C4-2B (cell line): ENCODE data around the gene NEDD4L.

Experiments used
- CTCF ChIP-seq: fragments of 450-650 bp; conservative IDR thresholded peaks from 2 replicates; pipeline ENCODE4 v1.5.1; 2017; ENCODE audit warnings: mild to moderate bottlenecking
- ZFX ChIP-seq: fragments of 450-650 bp; IDR thresholded peaks from 2 replicates; pipeline ENCODE4 v1.6.1; 2017

DNA sequence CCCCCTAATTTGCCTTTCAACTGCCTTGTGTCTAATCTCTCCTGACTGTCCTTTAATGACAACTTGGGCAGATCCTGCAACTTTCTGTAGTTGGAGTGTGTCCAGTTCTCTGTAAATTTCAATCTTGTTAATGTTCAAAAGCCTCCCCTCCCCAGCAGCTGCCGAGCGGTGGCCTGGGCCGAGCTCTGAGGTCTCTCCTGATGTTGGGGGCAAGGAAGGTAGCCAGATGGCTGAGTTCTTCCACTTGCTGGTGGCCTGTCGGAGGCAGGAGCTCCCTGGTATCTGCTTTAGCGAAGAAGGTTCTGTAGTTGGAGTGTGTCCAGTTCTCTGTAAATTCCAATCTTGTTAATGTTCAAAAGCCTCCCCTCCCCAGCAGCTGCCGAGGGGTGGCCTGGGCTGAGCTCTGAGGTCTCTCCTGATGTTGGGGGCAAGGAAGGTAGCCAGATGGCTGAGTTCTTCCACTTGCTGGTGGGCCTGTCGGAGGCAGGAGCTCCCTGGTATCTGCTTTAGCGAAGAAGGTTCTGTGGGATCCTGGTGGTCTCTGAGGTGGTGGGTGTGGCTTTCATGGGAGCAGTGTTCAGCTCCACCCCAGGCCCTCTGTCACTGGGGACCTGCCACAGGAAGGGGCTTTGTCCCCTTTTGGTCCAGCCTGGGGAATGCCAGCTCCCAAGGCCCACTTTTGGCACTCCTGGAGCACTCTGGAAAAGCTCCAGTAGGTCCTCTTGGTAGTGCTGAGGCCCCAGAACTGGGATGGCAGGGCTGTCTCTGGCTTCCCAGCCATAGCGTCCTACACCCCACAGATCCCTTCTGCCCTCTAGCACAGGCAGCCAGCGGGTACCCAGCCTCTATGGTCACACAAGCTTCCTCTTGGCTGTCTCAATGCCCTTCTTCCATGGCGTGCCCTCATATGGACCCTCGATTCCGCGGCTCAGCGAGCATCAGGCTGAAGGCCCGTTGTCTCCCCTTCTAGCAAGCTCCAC, 373.0 kb downstream of the NEDD4L start:
- no peak for TF ChIP-seq CTCF
- no peak for TF ChIP-seq ZFX
